C4-2B (cell line): ENCODE results near the gene GPBP1L1.

ENCODE experiments used
- CTCF ChIP-seq: fragments of 450-650 bp; conservative IDR thresholded peaks from 2 replicates; pipeline ENCODE4 v1.5.1; 2017; ENCODE audit warnings: mild to moderate bottlenecking
- ZFX ChIP-seq: fragments of 450-650 bp; IDR thresholded peaks from 2 replicates; pipeline ENCODE4 v1.6.1; 2017

- TF ChIP-seq CTCF (no peak), ZFX (no peak)
These were observed 31.6 kb downstream of the GPBP1L1 start for GRCh38 chr1:45654540-45655280.
